ENCODE data around the gene IL1RAP.
"Not testable (repeated sequence)": the region's sequence is repeated elsewhere in the genome, so short reads cannot be mapped to it uniquely, and the experiment has no call there.

Gene IL1RAP

GRCh38 chr3:190617185-190617584, 103.3 kb downstream of the IL1RAP start:
- no peak for DNase-seq

- DNase-seq = no peak
Measured at GRCh38 chr3:190618330-190619030, 104.6 kb downstream of the IL1RAP start.

GRCh38 chr3:190619353-190619752, 105.5 kb downstream of the IL1RAP start:
- DNase-seq = no peak

- no peak for DNase-seq
Measured at GRCh38 chr3:190619761-190620160, 105.9 kb downstream of the IL1RAP start.

- DNase-seq = no peak
Measured at GRCh38 chr3:190620886-190621608, 107.2 kb downstream of the IL1RAP start.

- DNase-seq = no peak
Measured at GRCh38 chr3:190621927-190622326, 108.0 kb downstream of the IL1RAP start.

GRCh38 chr3:190624282-190624681, 110.4 kb downstream of the IL1RAP start:
- no peak for DNase-seq

GRCh38 chr3:190626951-190627620, 113.2 kb downstream of the IL1RAP start:
- no peak for DNase-seq

- DNase-seq = no peak
Measured at GRCh38 chr3:190629088-190629487, 115.2 kb downstream of the IL1RAP start.

GRCh38 chr3:190631295-190631694, 117.4 kb downstream of the IL1RAP start:
- no peak for DNase-seq

GRCh38 chr3:190641564-190641963, 127.7 kb downstream of the IL1RAP start:
- no peak for DNase-seq

GRCh38 chr3:190642016-190642415, 128.1 kb downstream of the IL1RAP start:
- no peak for DNase-seq

GRCh38 chr3:190644035-190644434, 130.2 kb downstream of the IL1RAP start:
- DNase-seq = no peak

- no peak for DNase-seq
Measured at GRCh38 chr3:190644766-190645165, 130.9 kb downstream of the IL1RAP start.

- DNase-seq = no peak
Measured at GRCh38 chr3:190645932-190646460, 132.1 kb downstream of the IL1RAP start.

GRCh38 chr3:190646996-190647395, 133.1 kb downstream of the IL1RAP start:
- no peak for DNase-seq

- DNase-seq = no peak
Measured at GRCh38 chr3:190655933-190656332, 142.0 kb downstream of the IL1RAP start.

- DNase-seq = no peak
Measured at GRCh38 chr3:190658106-190658505, 144.2 kb downstream of the IL1RAP start.

- no peak for DNase-seq
Measured at GRCh38 chr3:190666821-190667220, 152.9 kb downstream of the IL1RAP start.

GRCh38 chr3:190671658-190672057, 157.8 kb downstream of the IL1RAP start:
- DNase-seq = no peak

GRCh38 chr3:190673148-190673547, 159.3 kb downstream of the IL1RAP start:
- no peak for DNase-seq

GRCh38 chr3:190676481-190676880, 162.6 kb downstream of the IL1RAP start:
- no peak for DNase-seq

- no peak for DNase-seq
Measured at GRCh38 chr3:190677001-190677400, 163.1 kb downstream of the IL1RAP start.

- DNase-seq = not testable (repeated sequence)
Measured at GRCh38 chr3:190677868-190678267, 164.0 kb downstream of the IL1RAP start.
